ENCODE results near the gene PIH1D1.

GRCh38 chr19:49407079-49407478, 44.5 kb downstream of the PIH1D1 start:
- TF ChIP-seq POLR2A (IDR thresholded peaks at IDR 0.05) (no peak), CTCF (IDR thresholded peaks at IDR 0.05) (no peak)
